HFFc6 (cell line): ENCODE results near the gene RASL10A. TPM values are rescaled to one million over a fixed set of nuclear protein-coding genes. Genes with fewer than 3 reads are reported as not detected.

Experiments used
- DNase-seq: peaks from one replicate; pipeline ENCODE4 v3.0.0-alpha.2; 2018
- H3K27ac Mint-ChIP-seq: 2 replicates; pipeline ENCODE4 v1.8.0; 2020; ENCODE audit warnings: mild to moderate bottlenecking, mixed read lengths
- H3K27me3 Mint-ChIP-seq: 2 replicates; pipeline ENCODE4 v1.8.0; 2021; ENCODE audit warnings: mild to moderate bottlenecking, moderate library complexity, mixed read lengths; ENCODE audit not compliant: insufficient read depth
- H3K36me3 Mint-ChIP-seq: 2 replicates; pipeline ENCODE4 v1.8.0; 2021; ENCODE audit warnings: low read depth, mixed read lengths
- H3K4me1 Mint-ChIP-seq: 2 replicates; pipeline ENCODE4 v1.8.0; 2020; ENCODE audit warnings: low read depth, mixed read lengths
- H3K4me3 Mint-ChIP-seq: 2 replicates; pipeline ENCODE4 v1.8.0; 2020; ENCODE audit warnings: mild to moderate bottlenecking, moderate library complexity, mixed read lengths
- H3K9me3 Mint-ChIP-seq: 2 replicates; pipeline ENCODE4 v1.8.0; 2020; ENCODE audit warnings: mild to moderate bottlenecking, mixed read lengths
- CTCF ChIP-seq: fragments of 200-600 bp; sonication (generic); IDR thresholded peaks from 2 replicates; pipeline ENCODE4 v1.5.0; 2021; ENCODE audit warnings: antibody characterized with exemption, mild to moderate bottlenecking
- total RNA-seq, 6 experiments: library from RNA; stranded (reverse); fragmentation: NEBNext Ultra II Directional; extraction: Animal tissue kit (Norgen Biotek cat#: 25700); gene quantifications; 2 replicates in 1 of 6; 3 replicates in 5 of 6; pipeline ENCODE4 v1.2.3, GENCODE V29; 2021

Gene RASL10A
- total RNA-seq, 6 experiments from 2014 or later: 0.24 to 0.28 TPM; not detected in 4

- TF ChIP-seq CTCF: no peak
- Mint-ChIP-seq H3K36me3 (peaks cover 4% of the 10 kb centered on the region; the same call in 1 of the 2 replicates), H3K4me3 (peak overlapping the region; percentile 61; the same call in 1 of the 2 replicates), H3K27me3 (peaks cover 8% of the 10 kb centered on the region), H3K9me3 (no peaks in the 10 kb centered on the region), H3K4me1 (peaks cover 26% of the 10 kb centered on the region), H3K27ac (peak overlapping the region; percentile 81)
- no peak for DNase-seq
These were observed 6.0 kb downstream of the RASL10A start for GRCh38 chr22:29309332-29310064.

- peak overlapping the region; percentile 81 for H3K27ac Mint-ChIP-seq
- peaks cover 20% of the 10 kb centered on the region for H3K4me1 Mint-ChIP-seq
- no peak for TF ChIP-seq CTCF
- peaks cover 4% of the 10 kb centered on the region; the same call in 1 of the 2 replicates for H3K36me3 Mint-ChIP-seq
- no peaks in the 10 kb centered on the region for H3K9me3 Mint-ChIP-seq
- H3K4me3 Mint-ChIP-seq: peak overlapping the region; percentile 61
- DNase-seq: no peak
- H3K27me3 Mint-ChIP-seq: peaks cover 2% of the 10 kb centered on the region
These were observed 6.7 kb downstream of the RASL10A start for GRCh38 chr22:29308791-29309262.

- H3K36me3 Mint-ChIP-seq: peaks cover 4% of the 10 kb centered on the region; the same call in 1 of the 2 replicates
- no peak for TF ChIP-seq CTCF
- peak overlapping the region; percentile 61 for H3K4me3 Mint-ChIP-seq
- no peak for DNase-seq
- H3K27ac Mint-ChIP-seq: peak overlapping the region; percentile 81
- H3K27me3 Mint-ChIP-seq: peaks cover 2% of the 10 kb centered on the region
- H3K9me3 Mint-ChIP-seq: no peaks in the 10 kb centered on the region
- H3K4me1 Mint-ChIP-seq: peaks cover 19% of the 10 kb centered on the region
These were observed 7.2 kb downstream of the RASL10A start for GRCh38 chr22:29308148-29308790.

GRCh38 chr22:29307596-29308147, 7.8 kb downstream of the RASL10A start:
- Mint-ChIP-seq H3K9me3 (no peaks in the 10 kb centered on the region), H3K36me3 (peaks cover under 1% of the 10 kb centered on the region; the same call in 1 of the 2 replicates), H3K27ac (peak overlapping the region; percentile 87), H3K4me1 (peaks cover 19% of the 10 kb centered on the region), H3K4me3 (peak overlapping the region; percentile 92), H3K27me3 (peaks cover 2% of the 10 kb centered on the region; the same call in 1 of the 2 replicates)
- no peak for TF ChIP-seq CTCF
- DNase-seq: no peak

GRCh38 chr22:29306835-29307595, 8.5 kb downstream of the RASL10A start:
- H3K27ac Mint-ChIP-seq: peak overlapping the region; percentile 87

More at GRCh38 chr22:29306835-29307595, 8.5 kb downstream of the RASL10A start:
- H3K4me3 Mint-ChIP-seq: peak overlapping the region; percentile 92
- no peak; the same call in 1 of the 2 replicates for TF ChIP-seq CTCF
- H3K36me3 Mint-ChIP-seq: no peaks in the 10 kb centered on the region
- no peaks in the 10 kb centered on the region for H3K9me3 Mint-ChIP-seq
- peaks cover 19% of the 10 kb centered on the region for H3K4me1 Mint-ChIP-seq
- DNase-seq: peak; percentile 43
- peaks cover 2% of the 10 kb centered on the region for H3K27me3 Mint-ChIP-seq
